NCI-H524 treated with DMSO at 0.1 percent for 48 hours (cell line): ENCODE measurements around the gene AOPEP.
"Not testable (repeated sequence)": the region's sequence is repeated elsewhere in the genome, so short reads cannot be mapped to it uniquely, and the experiment has no call there.

Experiments
- DNase-seq: peaks from one replicate; lab custom pipeline; 2025; lab: John Stamatoyannopoulos, UW

The AOPEP gene

GRCh38 chr9:94817291-94818177 is 91.0 kb downstream of the AOPEP start:
- no peak for DNase-seq

GRCh38 chr9:94818178-94818541 is 91.7 kb downstream of the AOPEP start:
- no peak for DNase-seq

- no peak for DNase-seq
These were observed 92.7 kb downstream of the AOPEP start for GRCh38 chr9:94819161-94819687.

- DNase-seq, result no peak
These were observed 94.8 kb downstream of the AOPEP start for GRCh38 chr9:94821098-94821887.

- no peak for DNase-seq
These were observed 95.8 kb downstream of the AOPEP start for GRCh38 chr9:94822273-94822672.

GRCh38 chr9:94823710-94824109 is 97.2 kb downstream of the AOPEP start:
- DNase-seq, result no peak

- DNase-seq, result no peak
These were observed 97.9 kb downstream of the AOPEP start for GRCh38 chr9:94824411-94824810.

- no peak for DNase-seq
These were observed 98.6 kb downstream of the AOPEP start for GRCh38 chr9:94824913-94825610.

GRCh38 chr9:94825611-94825958 is 99.1 kb downstream of the AOPEP start:
- DNase-seq, result no peak

GRCh38 chr9:94826044-94826443 is 99.5 kb downstream of the AOPEP start:
- DNase-seq, result no peak

- DNase-seq, result no peak
These were observed 100.3 kb downstream of the AOPEP start for GRCh38 chr9:94826644-94827410.

- DNase-seq, result no peak
These were observed 101.2 kb downstream of the AOPEP start for GRCh38 chr9:94827584-94828304.

GRCh38 chr9:94829380-94830070 is 103.0 kb downstream of the AOPEP start:
- DNase-seq, result no peak

GRCh38 chr9:94830071-94830604 is 103.6 kb downstream of the AOPEP start:
- not testable (repeated sequence) for DNase-seq

- no peak for DNase-seq
These were observed 107.3 kb downstream of the AOPEP start for GRCh38 chr9:94833802-94834201.

GRCh38 chr9:94837404-94837803 is 110.9 kb downstream of the AOPEP start:
- no peak for DNase-seq

- no peak for DNase-seq
These were observed 112.9 kb downstream of the AOPEP start for GRCh38 chr9:94839398-94839797.

GRCh38 chr9:94840738-94841137 is 114.2 kb downstream of the AOPEP start:
- no peak for DNase-seq

GRCh38 chr9:94843134-94843533 is 116.6 kb downstream of the AOPEP start:
- DNase-seq, result no peak

GRCh38 chr9:94846739-94847138 is 120.2 kb downstream of the AOPEP start:
- DNase-seq, result no peak
